Amniotic stem cell (primary cell): ENCODE results near the gene TBX2.
"Not testable (repeated sequence)": the region's sequence is repeated elsewhere in the genome, so short reads cannot be mapped to it uniquely, and the experiment has no call there.

Source experiments
- DNase-seq: peaks from one replicate; lab custom pipeline; 2025; lab: John Stamatoyannopoulos, UW

Gene TBX2

DNA sequence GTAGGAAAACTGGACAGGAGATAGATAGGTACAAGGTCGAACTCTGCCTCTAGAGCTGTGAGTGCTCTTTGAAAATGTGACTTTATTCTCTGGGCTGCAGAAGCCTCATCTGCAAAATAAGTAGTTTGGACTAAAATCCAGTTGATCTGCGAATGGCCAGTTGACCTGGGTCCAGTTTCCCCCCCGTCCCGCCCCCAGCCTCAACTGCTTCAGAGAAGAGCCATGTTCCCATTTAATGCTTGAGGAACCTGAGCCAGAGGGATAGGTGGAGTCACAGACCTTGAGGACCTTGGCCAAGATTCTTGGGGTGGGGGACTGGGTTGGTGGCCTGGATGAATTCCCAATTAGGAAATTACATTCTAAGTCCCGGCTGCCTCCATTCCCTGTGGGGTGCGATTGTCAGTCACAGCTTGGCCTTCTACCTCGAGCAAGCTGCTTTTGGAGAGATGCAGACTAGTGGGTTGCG is 14.1 kb downstream of the TBX2 start:
- no peak for DNase-seq

DNA sequence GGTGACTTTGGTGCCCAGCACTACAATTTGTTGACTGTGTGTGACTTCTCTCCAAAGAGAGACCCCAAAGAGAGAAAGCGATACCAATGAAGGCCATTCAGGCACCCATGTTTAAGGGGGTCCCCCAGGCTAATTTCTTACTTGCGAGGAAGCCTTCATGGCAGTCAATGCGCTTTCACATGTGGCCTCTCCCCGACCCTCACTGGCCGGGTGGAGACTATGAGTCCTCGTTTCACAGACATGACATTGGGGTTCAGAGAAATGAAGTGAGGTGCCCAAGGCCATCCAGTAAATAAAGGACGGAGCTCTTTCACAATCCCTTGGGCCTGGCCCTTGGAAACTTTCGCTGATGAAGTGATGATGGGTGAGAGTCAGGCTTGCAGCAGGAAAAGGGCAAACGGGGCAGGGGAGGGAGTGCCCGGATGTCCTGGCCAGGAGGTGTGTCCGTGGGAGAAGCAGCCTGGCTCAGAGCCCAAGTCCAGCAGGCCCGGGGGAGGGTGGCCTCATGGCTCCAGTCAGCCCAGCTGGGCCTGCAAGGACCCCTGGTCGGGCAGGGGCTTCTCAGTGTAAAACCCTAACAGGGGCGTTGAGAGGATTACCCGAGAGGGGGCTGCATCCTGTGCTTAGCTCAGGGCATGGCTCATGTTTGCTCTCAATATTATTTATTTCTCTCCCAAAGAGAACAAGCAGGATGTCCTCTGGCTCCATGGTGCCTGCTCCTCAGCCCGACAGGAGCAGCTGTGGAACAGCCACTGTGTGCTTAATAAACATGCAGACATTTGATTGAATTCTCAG is 14.7 kb downstream of the TBX2 start:
- DNase-seq, result no peak

DNA sequence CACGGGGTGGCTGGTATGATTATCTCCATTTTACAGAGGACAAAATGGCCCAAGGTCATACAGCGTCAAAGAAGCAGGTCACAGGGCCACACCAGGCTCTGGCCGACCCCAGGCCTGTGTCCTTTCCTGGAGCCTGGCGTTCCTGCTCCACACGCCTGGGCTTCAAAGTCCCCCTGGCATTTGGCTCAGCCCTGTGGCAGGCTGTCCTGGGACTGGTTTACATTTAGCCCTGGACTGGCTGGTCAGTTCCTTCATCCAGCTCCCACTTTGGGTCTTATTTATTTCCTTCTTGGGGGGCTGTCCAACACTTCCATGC is 15.3 kb downstream of the TBX2 start:
- no peak for DNase-seq

DNA sequence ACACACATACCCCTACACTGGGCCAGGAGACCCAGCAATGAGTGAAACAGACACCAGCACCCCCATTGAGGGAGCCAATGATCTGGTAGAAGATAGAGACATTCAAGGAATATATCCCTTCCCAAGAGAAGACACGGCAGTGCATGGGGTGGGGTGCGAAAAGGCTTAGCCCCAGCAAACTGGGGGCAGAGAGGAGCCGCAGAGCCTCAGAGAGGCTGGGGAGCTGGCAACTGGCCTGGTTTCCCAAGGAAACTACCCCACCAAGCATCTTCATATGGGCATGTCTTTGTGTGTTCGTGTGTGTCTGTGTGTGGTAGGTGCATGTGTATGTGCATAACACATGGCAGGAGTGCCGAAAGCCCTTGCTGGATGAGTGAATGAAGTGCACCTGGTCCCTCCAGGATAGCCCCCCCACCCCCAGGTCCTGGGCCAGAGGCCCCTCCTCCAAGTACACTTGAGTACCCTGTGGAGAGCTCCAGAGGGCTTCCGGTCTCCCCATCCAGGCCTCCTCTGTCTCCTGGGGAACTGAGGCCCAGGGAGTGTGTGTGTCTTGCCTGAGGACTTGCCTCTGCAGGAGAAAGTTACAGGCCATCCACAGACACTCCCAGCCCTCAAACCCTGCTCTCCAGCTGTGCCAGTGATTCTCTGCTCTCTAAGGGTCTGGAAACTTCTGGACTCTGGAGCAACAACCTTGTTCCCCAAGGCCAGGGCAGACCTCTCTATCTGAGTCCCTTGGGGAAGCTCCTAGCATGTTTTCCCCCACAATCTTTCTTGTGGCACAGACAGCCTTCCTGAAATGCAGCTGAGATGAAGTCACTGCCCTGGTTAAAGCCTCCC is 15.9 kb downstream of the TBX2 start:
- DNase-seq, result no peak

DNA sequence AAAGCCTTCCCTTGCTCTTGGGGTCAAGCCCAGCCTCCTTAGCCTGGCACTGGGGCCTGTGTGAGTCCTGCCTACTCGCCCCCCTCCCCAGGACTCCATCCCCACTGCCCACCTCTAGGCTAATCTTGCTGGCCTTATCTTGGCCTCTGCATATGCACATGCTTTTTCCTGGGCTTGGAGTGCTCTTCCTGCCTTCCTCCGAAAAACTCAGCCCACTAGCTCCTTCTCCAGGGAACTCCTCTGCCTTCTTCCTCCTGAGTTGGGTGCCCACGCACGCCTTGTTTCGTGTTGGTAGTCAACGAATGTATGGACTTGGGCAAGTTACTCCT is 16.5 kb downstream of the TBX2 start:
- no peak for DNase-seq

DNA sequence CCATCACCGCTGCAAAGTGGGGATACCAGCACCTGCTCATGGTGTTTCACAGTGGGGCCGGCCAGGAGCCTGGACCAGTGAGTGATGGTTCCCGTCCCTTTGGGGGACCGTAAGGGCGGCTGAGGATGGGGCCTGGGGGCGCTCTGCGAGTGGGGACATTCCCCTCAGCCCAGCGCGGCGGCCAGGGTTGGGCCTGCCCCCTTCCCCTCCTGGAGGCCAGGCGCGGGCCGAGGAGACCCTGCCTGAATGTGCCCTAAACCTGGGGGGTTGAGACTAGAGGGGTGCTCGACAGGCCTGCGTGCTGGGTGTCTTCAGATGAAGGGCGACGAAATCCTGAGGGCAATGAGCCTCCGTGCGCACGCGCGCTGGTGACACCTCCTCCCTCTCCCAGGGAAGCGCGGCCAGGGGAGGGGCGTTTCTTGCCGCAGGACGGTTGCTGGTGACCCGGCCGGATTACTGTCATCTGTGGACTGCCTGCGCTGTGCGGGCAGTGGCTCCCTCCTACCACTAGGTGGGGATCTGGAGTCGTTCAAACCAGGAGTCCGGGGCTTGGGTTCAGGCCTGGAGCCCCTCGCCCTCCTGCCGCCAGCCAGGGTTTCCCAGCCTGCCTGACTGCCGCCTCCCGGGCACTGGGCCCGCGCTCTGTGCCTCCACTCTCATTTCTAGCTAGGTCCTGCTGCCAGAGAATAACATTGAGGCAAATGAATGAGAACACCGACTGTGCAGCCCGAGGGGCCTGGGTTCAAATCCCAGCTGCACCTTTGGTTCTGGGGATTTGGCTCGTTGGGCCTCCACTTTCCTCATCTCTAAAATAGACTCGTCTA is 17.1 kb downstream of the TBX2 start:
- peak; percentile 85 for DNase-seq

DNA sequence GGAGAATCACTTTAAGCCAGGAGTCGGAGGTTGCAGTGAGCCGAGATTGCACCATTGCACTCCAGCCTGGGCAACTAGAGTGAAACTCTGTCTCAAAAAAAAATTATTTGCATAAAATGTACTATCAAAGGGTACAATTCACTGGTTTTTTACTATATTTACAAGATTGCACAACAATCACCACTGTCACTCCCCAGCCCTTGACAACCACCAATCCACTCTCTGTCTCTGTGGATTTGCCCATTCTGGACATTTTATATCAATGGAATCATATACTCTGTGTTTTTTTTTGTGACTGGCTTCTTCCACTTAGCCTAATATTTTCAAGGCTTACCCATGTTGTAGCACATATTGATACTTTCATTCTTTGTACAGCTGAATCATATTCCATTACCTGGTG is 18.8 kb downstream of the TBX2 start:
- DNase-seq, result no peak

DNA sequence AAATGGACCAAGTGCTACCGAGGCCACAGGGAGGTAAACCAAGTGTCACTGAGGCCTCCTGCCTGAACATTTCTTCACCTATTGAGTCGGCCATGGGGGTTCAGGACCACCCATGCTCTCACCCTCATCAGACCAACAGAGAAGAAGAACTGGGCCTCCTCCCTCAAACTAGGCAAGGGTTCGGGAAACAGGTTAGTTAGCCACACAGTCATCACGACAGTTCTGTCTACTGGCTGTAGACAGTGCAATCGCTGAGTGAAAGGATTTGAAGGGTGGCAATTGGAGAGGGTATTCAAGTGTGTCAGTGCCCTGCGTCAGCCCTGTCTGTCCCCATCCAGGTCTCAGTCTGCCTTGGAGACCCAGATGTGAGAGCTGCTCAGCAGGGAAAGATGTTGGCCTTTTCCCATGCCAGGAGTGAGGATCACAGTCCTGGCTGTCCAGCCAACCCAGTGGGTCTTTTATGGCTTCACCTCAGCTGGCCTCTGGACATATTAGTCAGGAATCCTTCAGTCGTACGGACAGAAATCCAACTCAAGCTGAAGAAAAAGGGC is 19.9 kb downstream of the TBX2 start:
- DNase-seq, result no peak

DNA sequence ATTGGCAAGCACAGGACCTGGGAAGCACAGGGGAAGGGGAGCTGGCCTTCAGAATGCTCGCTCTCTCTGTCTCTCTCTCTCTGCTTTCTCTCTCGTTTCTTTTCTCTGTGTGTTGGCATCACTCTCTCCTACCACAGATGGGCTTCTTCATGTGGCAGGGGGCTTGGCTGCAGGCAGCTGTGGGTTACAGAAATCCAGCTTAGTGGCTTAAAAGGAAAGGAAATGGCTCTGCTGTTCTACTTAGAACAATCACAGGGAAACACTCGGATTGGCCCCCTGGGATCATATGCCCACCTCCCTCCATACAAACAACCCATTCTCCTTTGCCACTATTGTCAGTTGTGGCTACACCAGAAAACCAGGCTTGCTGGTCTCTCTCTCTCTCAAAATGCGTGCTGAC is 20.4 kb downstream of the TBX2 start:
- DNase-seq, result no peak

DNA sequence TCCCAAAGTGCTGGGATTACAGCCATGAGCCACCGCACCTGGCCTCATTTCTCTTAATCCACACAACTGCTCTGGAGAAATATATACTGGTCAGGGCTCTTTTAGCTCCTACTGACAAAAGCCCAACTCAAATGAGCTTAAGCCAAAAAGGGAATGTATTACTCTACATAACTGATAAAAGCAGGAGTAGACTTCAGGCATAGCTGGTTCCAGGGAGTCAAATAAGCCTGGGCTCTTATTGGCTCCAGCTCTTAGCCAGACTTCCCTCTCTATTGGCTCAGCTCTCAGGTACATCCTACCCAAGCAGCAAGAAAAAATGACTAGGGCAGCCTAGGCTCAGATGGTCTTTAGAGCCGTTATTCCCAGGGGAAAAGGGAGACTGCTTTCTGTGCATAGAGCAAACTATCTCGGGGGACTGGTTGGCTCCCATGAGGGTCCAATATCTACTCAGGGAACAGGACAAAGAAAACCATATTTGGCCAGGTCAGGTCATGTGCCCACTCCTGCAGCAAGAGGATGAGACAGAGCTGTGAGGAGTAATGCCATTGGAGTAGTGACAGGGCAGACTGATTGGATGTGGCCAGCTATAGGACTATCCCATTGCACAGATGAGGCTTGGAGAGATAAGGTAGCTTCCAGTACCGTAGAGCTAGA is 21.2 kb downstream of the TBX2 start:
- DNase-seq, result no peak

DNA sequence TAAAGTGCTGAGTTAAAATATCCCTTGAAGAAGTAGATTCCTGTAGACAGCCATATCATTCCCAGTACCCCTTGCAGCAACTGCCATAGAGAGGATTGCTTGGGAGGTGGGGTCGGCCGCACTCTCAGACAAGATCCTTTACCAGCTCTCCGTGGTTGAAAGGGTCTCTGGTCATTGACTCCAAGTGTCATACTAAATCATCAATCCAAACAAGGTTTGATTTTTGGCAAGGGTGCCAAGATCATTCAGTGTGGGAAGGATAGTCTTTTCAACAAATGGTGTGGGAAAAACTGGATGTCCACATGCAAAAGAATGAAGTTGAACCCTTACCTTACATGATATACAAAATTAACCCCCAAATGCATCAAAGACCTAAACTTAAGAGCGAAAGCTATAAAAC is 21.8 kb downstream of the TBX2 start:
- no peak for DNase-seq

DNA sequence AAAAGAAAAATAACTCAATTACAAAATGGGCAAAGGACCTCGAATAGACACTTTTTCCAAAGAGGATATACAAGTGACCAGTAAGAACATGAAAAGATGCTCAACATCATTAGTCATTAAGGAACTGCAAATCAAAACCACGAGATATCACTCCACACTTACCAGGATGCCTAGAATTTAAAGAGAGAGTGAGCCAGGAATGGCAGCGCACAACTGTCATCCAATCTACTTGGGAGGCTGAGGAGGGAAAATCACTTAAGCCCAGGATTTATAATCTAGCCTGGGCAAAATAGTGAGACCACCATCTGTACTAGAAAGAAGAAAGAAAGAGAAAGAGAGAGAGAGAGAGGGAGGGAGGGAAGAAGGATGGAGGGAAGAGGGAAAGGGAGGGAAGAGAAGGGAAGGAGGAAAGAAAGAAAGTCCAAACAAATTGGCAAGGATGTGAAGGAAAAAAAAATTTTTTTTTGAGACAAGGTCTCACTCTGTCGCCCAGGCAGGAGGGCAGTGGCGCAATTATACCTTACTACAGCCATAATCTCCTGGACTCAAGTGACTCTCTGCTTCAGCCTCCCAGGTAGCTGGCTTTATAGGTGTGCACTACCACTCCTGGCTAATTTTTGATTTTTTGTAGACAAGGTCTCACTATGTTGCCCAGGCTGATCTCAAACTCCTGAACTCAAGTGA is 22.6 kb downstream of the TBX2 start:
- DNase-seq, result no peak

DNA sequence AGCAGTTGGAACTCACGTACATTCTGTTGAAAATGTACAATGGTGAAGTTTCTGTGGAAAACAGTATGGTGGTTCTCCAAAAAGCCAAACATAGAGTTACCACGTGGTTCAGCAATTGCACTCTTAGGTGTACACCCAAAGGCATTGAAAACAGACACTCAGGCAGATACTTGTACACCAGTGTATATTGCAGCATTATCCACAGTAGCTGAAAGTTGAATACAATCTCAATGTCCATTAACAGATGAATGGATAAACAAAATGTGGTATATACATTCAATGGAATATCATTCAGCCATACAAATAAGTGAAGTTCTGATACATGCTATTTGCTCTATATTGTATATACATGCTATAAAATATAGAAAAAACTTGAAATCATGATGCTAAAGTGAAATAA is 23.2 kb downstream of the TBX2 start:
- DNase-seq, result no peak

DNA sequence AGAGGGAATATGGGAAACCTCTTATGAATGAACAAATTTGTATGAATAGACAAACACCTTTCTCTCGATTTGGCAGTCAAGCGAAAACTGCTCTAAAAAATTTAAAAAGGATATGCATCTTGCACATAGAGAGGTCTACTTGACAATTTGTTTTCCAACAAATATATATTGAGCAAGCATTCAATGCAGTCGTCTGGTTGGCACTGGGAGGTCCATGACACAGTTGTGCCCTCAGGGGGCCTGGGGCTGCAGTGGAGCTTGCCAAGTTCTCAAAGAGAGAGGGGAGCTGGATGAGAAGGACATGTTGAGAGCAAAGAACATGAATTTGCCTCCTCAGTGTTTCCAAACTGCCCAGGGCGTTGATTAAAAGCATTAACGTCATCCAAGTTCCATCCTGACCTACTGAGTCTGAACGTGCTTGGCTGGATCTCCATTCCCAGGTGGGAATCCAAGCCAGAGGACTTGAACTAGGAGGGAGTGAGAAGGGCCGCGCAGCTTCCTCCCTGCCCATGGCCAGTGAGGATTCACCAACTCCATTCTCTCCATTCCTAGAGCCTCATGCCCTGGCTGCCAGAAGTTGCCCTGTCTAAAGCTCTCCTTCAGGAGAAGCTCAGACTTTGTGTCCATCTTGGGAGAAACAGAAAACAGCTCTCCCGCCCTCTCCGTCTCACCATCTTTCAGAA is 24.5 kb downstream of the TBX2 start:
- no peak for DNase-seq

DNA sequence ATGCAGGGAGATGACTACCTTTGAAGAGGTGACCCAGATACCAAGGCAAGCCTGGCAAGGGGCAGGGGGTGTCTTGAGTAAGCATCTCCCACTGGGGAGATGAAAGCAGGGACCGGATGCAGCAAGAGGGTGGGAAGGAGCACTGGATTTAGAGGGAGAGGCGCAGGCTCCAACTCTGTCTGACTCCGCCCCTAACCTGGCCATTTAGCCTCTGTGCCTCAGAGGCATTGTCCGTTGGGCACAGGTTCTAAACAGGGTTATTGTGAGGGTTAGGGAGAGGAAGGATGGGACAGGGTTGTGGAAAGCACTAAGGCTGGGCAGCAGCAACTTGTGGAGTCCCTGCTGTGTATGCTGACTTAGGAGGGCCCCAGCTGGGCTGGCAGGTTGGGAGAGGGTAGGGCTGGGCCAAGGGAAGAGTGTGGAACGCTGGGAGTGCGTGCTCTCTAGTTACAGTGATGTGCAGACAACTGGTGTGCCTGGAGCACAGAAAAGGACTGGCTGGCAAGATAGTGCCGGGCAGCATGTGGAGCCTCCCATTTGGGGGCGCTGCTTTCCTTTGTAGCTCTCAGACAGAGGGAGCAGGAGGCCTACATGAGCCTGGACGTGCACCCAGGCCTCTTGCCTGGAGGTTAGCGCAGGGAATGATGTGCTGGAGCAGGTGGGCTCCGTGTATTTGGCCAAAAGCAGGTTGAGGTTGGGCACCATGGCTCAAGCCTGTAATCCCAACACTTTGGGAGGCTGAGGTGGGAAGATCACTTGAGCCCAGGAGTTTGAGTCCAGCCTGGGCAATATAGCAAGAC is 26.2 kb downstream of the TBX2 start:
- no peak for DNase-seq

DNA sequence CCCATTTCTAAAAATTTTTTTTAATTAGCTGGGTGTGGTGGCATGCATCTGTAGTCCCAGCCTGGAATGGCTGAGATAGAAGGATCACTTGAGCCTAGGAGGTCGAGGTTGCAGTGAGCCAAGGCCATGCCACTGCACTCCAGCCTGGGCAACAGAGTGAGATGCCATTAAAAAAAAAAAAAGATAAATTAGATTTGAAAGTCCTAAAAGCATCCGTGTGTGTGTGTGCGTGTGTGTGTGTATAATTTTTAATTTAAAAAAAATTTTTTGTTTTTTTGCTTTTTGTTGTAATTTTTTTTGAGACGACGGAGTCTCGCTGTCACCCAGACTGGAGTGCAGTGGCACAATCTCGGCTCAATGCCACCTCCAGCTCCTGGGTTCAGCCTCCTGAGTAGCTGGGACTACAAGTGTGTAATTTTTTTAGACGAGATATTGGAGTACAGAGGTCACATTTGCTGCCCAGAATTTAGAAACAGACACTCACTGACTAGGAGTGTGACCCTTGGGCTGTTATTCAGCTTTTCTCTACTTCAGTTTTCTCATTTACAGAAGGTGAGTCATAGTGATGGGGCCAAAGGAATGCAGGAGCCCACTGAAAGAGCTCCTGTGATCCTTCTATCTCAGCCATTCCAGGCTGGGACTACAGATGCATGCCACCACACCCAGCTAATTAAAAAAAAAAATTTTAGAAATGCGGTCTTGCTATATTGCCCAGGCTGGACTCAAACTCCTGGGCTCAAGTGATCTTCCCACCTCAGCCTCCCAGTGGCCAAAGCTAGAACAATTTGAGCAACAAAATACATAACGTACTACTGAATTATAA is 27.1 kb downstream of the TBX2 start:
- no peak for DNase-seq

DNA sequence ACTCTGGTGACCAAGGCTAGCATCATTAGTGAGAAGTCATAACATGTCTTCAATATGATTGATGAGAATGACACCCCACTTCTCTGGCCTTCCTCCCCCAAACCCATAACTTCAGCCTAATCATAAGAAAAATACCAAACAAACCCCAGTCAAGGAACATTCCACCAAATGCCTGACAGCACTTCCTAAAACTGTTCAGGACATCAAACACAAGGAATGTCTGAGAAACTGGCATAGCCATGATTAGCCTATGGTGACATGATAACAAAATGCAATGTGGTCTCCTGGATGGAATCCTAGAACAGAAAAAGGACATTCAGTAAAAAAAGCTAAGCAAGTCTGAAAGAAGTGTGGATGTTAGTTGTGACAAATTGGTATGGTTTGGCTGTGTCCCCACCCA is 27.9 kb downstream of the TBX2 start:
- no peak for DNase-seq

DNA sequence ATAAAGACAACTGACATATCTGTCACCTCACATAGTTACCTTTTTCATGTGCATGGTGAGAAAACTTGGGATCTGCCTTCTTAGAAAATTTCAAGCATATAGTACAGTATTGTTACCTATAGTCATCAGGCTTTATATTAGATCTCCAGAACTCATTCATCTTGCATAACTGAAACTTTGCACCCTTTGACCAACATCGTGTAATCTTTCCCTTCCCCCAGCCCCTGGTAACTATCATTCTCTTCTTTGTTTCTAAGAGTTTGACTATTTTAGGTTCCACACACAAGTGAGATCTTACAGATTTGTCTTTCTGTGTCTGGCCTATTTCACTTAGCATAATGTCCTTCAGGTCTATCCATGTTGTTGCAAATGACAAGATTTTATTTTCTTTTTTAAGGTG is 29.6 kb downstream of the TBX2 start:
- DNase-seq, result no peak

DNA sequence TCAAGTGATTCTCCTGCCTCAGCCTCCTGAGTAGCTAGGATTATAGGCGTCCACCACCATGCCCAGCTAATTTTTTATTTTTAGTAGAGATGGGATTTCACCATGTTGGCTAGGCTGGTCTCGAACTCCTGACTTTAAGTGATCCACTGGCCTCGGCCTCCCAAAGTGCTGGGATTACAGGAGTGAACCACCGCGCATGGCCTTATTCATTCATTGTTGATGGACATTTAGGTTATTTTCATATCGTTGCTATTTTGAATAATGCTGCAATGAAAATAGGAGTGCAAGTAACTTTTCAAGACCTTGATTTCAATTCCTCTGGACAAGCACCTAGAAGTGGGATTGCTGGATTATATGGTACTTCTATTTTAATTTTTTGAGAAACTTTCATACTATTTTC is 30.2 kb downstream of the TBX2 start:
- not testable (repeated sequence) for DNase-seq
